Muscle of leg (tissue), 11 donors: ENCODE results near the gene KLK15. TPM values are rescaled to one million over a fixed set of nuclear protein-coding genes. Genes with fewer than 3 reads are reported as not detected.
"Not testable (repeated sequence)": the region's sequence is repeated elsewhere in the genome, so short reads cannot be mapped to it uniquely, and the experiment has no call there.

ENCODE experiments used
- DNase-seq: peaks from one replicate; pipeline ENCODE4 v3.0.0; 2013
- H3K27ac ChIP-seq: one replicate; pipeline ENCODE4 v1.5.1; 2013; ENCODE audit warnings: mild to moderate bottlenecking, low read length, control low read depth
- H3K27me3 ChIP-seq: one replicate; pipeline ENCODE4 v1.6.1; 2013; ENCODE audit warnings: low read length; ENCODE audit not compliant: control insufficient read depth, insufficient read depth
- H3K36me3 ChIP-seq: one replicate; pipeline ENCODE4 v1.6.1; 2013; ENCODE audit warnings: low read length; ENCODE audit not compliant: control insufficient read depth, insufficient read depth
- H3K4me1 ChIP-seq: one replicate; pipeline ENCODE4 v1.6.1; 2013; ENCODE audit warnings: low read length; ENCODE audit not compliant: control insufficient read depth, insufficient read depth
- H3K4me3 ChIP-seq: one replicate; pipeline ENCODE4 v1.5.1; 2013; ENCODE audit warnings: low read length, control low read depth
- H3K9me3 ChIP-seq: replicated peaks from 2 replicates; pipeline ENCODE4 v1.6.1; 2013; ENCODE audit warnings: low read depth, low read length; ENCODE audit not compliant: control insufficient read depth
- WGBS: methylation state at CpG from one replicate; pipeline ENCODE4 v1.1.5; 2013; ENCODE audit warnings: missing lambda C conversion rate; ENCODE audit not compliant: insufficient coverage; 5-methylcytosine and 5-hydroxymethylcytosine counted together
- polyA plus RNA-seq, 8 donors: library from polyadenylated mRNA; unstranded; fragments of 120-200 nt; gene quantifications; one replicate each; pipeline versions ENCODE4 v1.2.1 to v1.2.3, GENCODE V29; 2013; ENCODE audit warnings: inconsistent platforms in 1 of 8, low replicate concordance in 1 of 8; ENCODE audit not compliant: insufficient read length in 8 of 8, insufficient read depth in 1 of 8
- total RNA-seq: library from RNA; stranded (reverse); fragments of 120-200 nt; gene quantifications from one replicate; pipeline ENCODE4 v1.2.4, GENCODE V29; 2013

The KLK15 gene
- total and polyA plus RNA-seq, 9 donors: 0.17 TPM; not detected in 8

- no peak for DNase-seq
- WGBS: 77% methylated on average over 11 of the region's 12 CpGs
- Histone ChIP-seq H3K27me3 (peaks cover 22% of the 10 kb centered on the region), H3K36me3 (no peaks in the 10 kb centered on the region), H3K4me1 (peaks cover 3% of the 10 kb centered on the region), H3K9me3 (no peaks in the 10 kb centered on the region), H3K4me3 (no peak overlapping the region), H3K27ac (no peak overlapping the region)
Measured at GRCh38 chr19:50785329-50785728, 48.0 kb downstream of the KLK15 start.

DNA sequence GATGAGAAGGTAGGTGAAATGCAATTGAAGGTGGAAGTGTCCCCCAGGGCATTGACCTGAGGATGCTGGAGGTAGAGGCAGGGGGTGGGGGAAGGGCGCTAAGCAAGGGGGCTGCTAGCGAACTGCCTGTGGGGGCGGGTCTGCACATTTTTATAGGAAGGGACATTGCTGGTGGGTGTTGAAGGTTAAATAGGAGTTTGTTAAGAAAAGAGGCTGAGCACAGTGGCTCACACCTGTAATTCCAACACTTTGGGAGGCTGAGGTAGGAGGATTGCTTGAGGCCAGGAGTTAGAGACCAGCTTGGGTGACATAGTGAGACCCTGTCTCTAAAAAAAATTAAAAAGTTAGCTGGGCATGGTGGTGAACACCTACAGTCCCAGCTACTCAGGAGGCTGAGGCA is 48.7 kb downstream of the KLK15 start:
- peaks cover 28% of the 10 kb centered on the region for H3K27me3 ChIP-seq
- WGBS: 88% methylated on average over 3 of the region's 3 CpGs
- no peaks in the 10 kb centered on the region for H3K36me3 ChIP-seq
- no peak for DNase-seq
- peaks cover 3% of the 10 kb centered on the region for H3K4me1 ChIP-seq
- no peaks in the 10 kb centered on the region for H3K9me3 ChIP-seq
- H3K27ac ChIP-seq: no peak overlapping the region
- H3K4me3 ChIP-seq: no peak overlapping the region

GRCh38 chr19:50783848-50784152 is 49.6 kb downstream of the KLK15 start:
- H3K4me1 ChIP-seq, H3K36me3 ChIP-seq, H3K9me3 ChIP-seq, H3K27ac ChIP-seq, H3K4me3 ChIP-seq, DNase-seq: not testable (repeated sequence)
- WGBS: no CpG with 5 or more reads among the region's 8 CpGs
- H3K27me3 ChIP-seq: peaks cover 37% of the 10 kb centered on the region

DNA sequence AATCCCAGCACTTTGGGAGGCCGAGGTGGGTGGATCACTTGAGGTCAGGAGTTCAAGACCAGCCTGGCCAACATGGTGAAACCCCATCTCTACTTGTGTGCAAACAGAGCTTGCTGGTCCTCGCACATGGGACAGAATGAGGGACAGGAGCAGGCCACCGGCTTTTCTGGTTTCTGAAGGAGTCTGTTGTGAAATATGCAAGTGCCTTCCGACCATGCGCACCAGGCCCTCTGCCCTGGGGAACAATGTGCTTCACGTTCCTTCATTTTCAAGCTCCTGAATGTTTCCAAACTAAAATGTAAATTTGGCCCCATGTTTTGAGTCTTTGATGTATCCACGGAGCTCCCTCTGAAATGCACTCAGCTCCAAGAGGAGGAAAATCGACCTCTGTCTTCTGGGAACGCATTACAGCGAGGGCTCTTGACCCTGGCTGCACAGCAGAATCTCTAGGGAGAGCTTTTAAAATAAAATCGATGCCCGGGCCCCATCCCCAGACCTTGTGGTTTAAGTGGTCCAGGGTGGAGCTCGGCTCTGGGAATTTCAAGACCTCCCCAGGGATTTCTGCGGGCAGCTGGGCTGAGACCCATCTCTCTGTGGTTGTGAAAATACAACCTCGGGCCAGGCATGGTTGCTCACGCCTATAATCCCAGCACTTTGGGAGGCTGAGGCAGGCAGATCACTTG is 52.5 kb downstream of the KLK15 start:
- no peak overlapping the region for H3K4me3 ChIP-seq
- no peak overlapping the region for H3K27ac ChIP-seq
- peaks cover 59% of the 10 kb centered on the region for H3K27me3 ChIP-seq
- no peak for DNase-seq
- no peaks in the 10 kb centered on the region for H3K36me3 ChIP-seq
- no peaks in the 10 kb centered on the region for H3K9me3 ChIP-seq
- H3K4me1 ChIP-seq: peaks cover 6% of the 10 kb centered on the region
- WGBS: 66% methylated on average over 9 of the region's 16 CpGs

DNA sequence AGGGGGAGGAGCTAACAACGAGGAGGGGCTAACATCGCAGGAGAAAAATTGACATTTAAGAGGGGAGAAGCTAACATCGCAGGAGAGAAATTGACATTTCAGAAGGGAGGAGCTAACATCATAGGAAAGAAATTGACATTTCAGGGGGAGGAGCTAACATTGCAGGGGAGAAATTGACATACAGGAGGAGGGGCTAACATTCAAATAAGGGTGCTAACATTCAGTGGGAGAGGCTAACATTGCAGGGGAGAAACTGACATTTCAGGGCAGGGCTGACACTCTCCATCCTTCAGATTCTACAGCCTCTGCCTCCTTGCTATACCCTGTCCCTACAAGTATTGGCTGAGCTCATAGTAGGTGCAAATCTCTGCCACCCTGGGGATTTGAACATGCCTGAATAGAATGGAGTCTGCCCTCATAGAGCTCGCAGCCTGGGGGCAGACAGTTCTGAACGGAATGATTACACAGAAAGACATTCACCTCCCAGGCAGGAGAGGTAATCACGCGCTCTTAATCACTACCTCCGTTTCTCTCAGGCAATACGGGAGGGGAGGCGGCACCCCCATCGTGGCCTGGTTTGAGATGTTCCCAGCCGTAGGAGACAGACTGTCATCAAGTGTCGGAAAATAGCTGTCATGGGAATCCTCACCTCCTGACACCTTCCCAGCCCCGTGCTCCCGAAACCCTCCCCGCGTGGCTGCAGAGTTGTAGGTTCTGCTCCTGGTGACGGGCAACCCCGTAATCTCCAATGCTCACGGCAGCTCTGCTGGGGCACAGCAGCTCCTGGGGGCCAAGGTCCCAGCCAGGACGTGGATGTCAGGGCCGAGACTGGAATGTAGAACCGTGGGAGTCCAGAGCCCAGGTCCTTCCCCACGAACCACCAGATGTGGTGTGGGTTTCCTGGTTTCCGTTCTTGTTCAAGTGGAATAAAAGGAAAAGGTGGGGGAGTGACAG is 53.6 kb downstream of the KLK15 start:
- Histone ChIP-seq H3K9me3 (no peaks in the 10 kb centered on the region), H3K36me3 (no peaks in the 10 kb centered on the region), H3K27ac (no peak overlapping the region), H3K4me1 (peaks cover 6% of the 10 kb centered on the region), H3K4me3 (no peak overlapping the region), H3K27me3 (peaks cover 65% of the 10 kb centered on the region)
- 39% methylated on average over 13 of the region's 25 CpGs for WGBS
- DNase-seq: no peak

DNA sequence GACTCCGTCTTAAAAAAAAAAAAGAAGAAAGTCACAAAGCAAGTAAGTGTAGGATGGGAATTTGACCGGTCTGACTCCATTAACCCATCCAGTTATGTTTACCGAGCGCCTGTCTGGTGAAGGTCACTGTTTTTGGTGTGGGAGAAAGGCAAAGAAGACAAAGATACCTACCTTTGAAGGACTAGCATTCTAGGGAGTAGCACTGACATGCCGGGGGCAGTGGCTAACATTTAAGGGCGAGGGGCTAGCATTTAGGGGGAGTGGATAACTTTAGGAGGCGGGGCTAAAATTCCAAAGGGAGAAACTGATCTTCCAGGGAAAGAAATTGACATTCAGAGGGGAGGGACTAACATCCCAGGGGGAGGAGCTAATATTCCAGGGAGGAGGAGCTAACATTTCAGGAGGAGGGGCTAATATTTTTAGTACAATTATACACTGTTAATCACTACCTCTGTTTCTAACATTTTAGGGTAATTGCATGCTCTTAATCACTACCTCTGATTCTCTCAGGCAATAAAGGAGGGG is 54.4 kb downstream of the KLK15 start:
- H3K27me3 ChIP-seq: peaks cover 66% of the 10 kb centered on the region
- no peaks in the 10 kb centered on the region for H3K9me3 ChIP-seq
- 47% methylated on average over 6 of the region's 7 CpGs for WGBS
- no peak for DNase-seq
- no peak overlapping the region for H3K4me3 ChIP-seq
- peaks cover 6% of the 10 kb centered on the region for H3K4me1 ChIP-seq
- no peaks in the 10 kb centered on the region for H3K36me3 ChIP-seq
- H3K27ac ChIP-seq: no peak overlapping the region

- no peak for DNase-seq
- H3K36me3 ChIP-seq: no peaks in the 10 kb centered on the region
- peaks cover 66% of the 10 kb centered on the region for H3K27me3 ChIP-seq
- H3K27ac ChIP-seq: no peak overlapping the region
- no peak overlapping the region for H3K4me3 ChIP-seq
- WGBS: under 1% methylated on average over 29 of the region's 30 CpGs
- H3K9me3 ChIP-seq: no peaks in the 10 kb centered on the region
- H3K4me1 ChIP-seq: peaks cover 2% of the 10 kb centered on the region
Measured at GRCh38 chr19:50777830-50778303, 55.5 kb downstream of the KLK15 start.

DNA sequence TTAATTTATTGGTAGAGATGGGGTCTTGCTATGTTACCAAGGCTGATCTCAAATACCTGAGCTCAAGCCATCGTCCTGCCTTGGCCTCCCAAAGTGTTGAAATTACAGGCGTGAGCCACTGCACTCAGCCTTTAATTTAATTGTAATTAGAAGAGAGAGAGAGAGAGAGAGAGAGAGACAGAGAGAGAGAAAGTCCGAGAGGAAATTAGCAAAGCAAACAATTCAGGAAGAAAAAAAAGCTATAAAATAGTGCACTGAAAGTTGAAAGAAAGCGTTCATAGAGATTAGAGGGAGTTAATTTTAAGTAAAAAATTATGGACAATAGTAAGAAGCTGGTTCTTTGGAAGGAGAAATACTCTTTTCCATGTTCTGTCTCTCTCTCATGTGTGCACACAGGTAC is 56.1 kb downstream of the KLK15 start:
- H3K9me3 ChIP-seq: no peaks in the 10 kb centered on the region
- H3K27me3 ChIP-seq: peaks cover 63% of the 10 kb centered on the region
- H3K36me3 ChIP-seq: no peaks in the 10 kb centered on the region
- no peak overlapping the region for H3K27ac ChIP-seq
- H3K4me3 ChIP-seq: no peak overlapping the region
- peaks cover 2% of the 10 kb centered on the region for H3K4me1 ChIP-seq
- no peak for DNase-seq
- WGBS: no CpG with 5 or more reads among the region's 4 CpGs

- H3K36me3 ChIP-seq: no peaks in the 10 kb centered on the region
- no peak overlapping the region for H3K4me3 ChIP-seq
- no peaks in the 10 kb centered on the region for H3K9me3 ChIP-seq
- no peak overlapping the region for H3K27ac ChIP-seq
- peaks cover 54% of the 10 kb centered on the region for H3K27me3 ChIP-seq
- no CpG with 5 or more reads among the region's 5 CpGs for WGBS
- no peak for DNase-seq
- peaks cover 2% of the 10 kb centered on the region for H3K4me1 ChIP-seq
Measured at GRCh38 chr19:50776131-50776530, 57.2 kb downstream of the KLK15 start.
